Activated T-cell treated with anti-CD3 and anti-CD28 coated beads, Interleukin-2, amount 50 U/mL, for 4 hours (primary cell): ENCODE results near the gene TMEM79. TPM values are rescaled to one million over a fixed set of nuclear protein-coding genes. Genes with fewer than 3 reads are reported as not detected.

Experiments used
- ATAC-seq, 2 donors: fragments of 200-7000 bp; cut with Tn5 transposase; one replicate each; pipeline ENCODE4 v1.10.0; 2021
- DNase-seq: peaks from one replicate; pipeline ENCODE4 v3.0.0-alpha.2; 2020
- H3K27me3 Mint-ChIP-seq: one replicate; pipeline ENCODE4 v1.8.0; 2021; ENCODE audit warnings: low read depth, mixed read lengths
- H3K36me3 Mint-ChIP-seq: one replicate; pipeline ENCODE4 v1.8.0; 2022; ENCODE audit warnings: mixed read lengths; ENCODE audit not compliant: insufficient read depth
- H3K4me1 Mint-ChIP-seq: one replicate; pipeline ENCODE4 v1.8.0; 2021; ENCODE audit warnings: low read depth, mixed read lengths
- H3K4me3 Mint-ChIP-seq: one replicate; pipeline ENCODE4 v1.8.0; 2021; ENCODE audit warnings: mild to moderate bottlenecking, moderate library complexity, mixed read lengths
- H3K9me3 Mint-ChIP-seq: one replicate; pipeline ENCODE4 v1.8.0; 2021; ENCODE audit warnings: mixed read lengths
- total RNA-seq, 3 donors: library from RNA; stranded (reverse); gene quantifications; one replicate each; pipeline ENCODE4 v1.2.1, GENCODE V29; 2021

Gene TMEM79
- total RNA-seq, result 1 to 10 TPM; 6.3 to 6.9 (median 6.4) TPM

GRCh38 chr1:156284112-156284511 lies at the start of gene TMEM79:
TMEM79 (plus strand) TSS chr1:156284325; CDS start chr1:156285227, 902 bp downstream.
- Mint-ChIP-seq H3K4me3 (peak within 1 kb of the TSS; percentile 98), H3K27me3 (no peaks in the 10 kb centered on the region), H3K9me3 (no peaks in the 10 kb centered on the region), H3K36me3 (peaks cover 9% of the 10 kb centered on the region), H3K4me1 (peaks cover 34% of the 10 kb centered on the region)
- DNase-seq (no peak), ATAC-seq (no peak)

GRCh38 chr1:156236164-156236563 lies 48.0 kb upstream of the TMEM79 start:
- DNase-seq (no peak), ATAC-seq (no peak)
- no peaks in the 10 kb centered on the region for H3K27me3 Mint-ChIP-seq
- peaks cover 26% of the 10 kb centered on the region for H3K36me3 Mint-ChIP-seq
- no peaks in the 10 kb centered on the region for H3K4me1 Mint-ChIP-seq
- H3K9me3 Mint-ChIP-seq, result no peaks in the 10 kb centered on the region
- no peak overlapping the region for H3K4me3 Mint-ChIP-seq

- Mint-ChIP-seq H3K36me3 (peaks cover 26% of the 10 kb centered on the region), H3K4me1 (no peaks in the 10 kb centered on the region), H3K27me3 (no peaks in the 10 kb centered on the region), H3K9me3 (no peaks in the 10 kb centered on the region), H3K4me3 (no peak overlapping the region)
- ATAC-seq, result no peak
- no peak for DNase-seq
These were observed 45.9 kb upstream of the TMEM79 start for GRCh38 chr1:156238248-156238647.

GRCh38 chr1:156241311-156241811 lies 42.8 kb upstream of the TMEM79 start:
- DNase-seq (no peak), ATAC-seq (no peak)
- peaks cover 16% of the 10 kb centered on the region for H3K36me3 Mint-ChIP-seq
- no peaks in the 10 kb centered on the region for H3K9me3 Mint-ChIP-seq
- H3K4me3 Mint-ChIP-seq, result no peak overlapping the region
- H3K4me1 Mint-ChIP-seq, result peaks cover 15% of the 10 kb centered on the region
- no peaks in the 10 kb centered on the region for H3K27me3 Mint-ChIP-seq

- DNase-seq (no peak), ATAC-seq (no peak)
- H3K27me3 Mint-ChIP-seq, result no peaks in the 10 kb centered on the region
- H3K4me1 Mint-ChIP-seq, result peaks cover 15% of the 10 kb centered on the region
- peaks cover 13% of the 10 kb centered on the region for H3K36me3 Mint-ChIP-seq
- H3K4me3 Mint-ChIP-seq, result no peak within 1 kb of the TSS
- no peaks in the 10 kb centered on the region for H3K9me3 Mint-ChIP-seq
These were observed 42.2 kb upstream of the TMEM79 start, which contains the start of gene BGLAP for GRCh38 chr1:156241926-156242325. BGLAP (plus strand) TSS chr1:156242184; CDS start chr1:156242232, 48 bp downstream.

- Mint-ChIP-seq H3K36me3 (peaks cover 10% of the 10 kb centered on the region), H3K4me3 (no peak overlapping the region), H3K9me3 (no peaks in the 10 kb centered on the region), H3K27me3 (no peaks in the 10 kb centered on the region), H3K4me1 (peaks cover 15% of the 10 kb centered on the region)
- no peak for ATAC-seq
- DNase-seq, result no peak
These were observed 41.4 kb upstream of the TMEM79 start for GRCh38 chr1:156242738-156243137.

GRCh38 chr1:156244126-156244525 lies 40.0 kb upstream of the TMEM79 start:
- ATAC-seq (no peak), DNase-seq (no peak)
- H3K9me3 Mint-ChIP-seq, result no peaks in the 10 kb centered on the region
- H3K36me3 Mint-ChIP-seq, result peaks cover 4% of the 10 kb centered on the region
- H3K4me1 Mint-ChIP-seq, result peaks cover 15% of the 10 kb centered on the region
- no peaks in the 10 kb centered on the region for H3K27me3 Mint-ChIP-seq
- no peak overlapping the region for H3K4me3 Mint-ChIP-seq

- Mint-ChIP-seq H3K36me3 (peaks cover 3% of the 10 kb centered on the region), H3K4me3 (peak overlapping the region; percentile 26), H3K27me3 (no peaks in the 10 kb centered on the region), H3K9me3 (no peaks in the 10 kb centered on the region), H3K4me1 (peaks cover 15% of the 10 kb centered on the region)
- DNase-seq (no peak), ATAC-seq (no peak)
These were observed 39.4 kb upstream of the TMEM79 start for GRCh38 chr1:156244712-156245111.

GRCh38 chr1:156245451-156246232 lies 38.5 kb upstream of the TMEM79 start:
- ATAC-seq (peak; percentile 66 to 67), DNase-seq (no peak)
- Mint-ChIP-seq H3K36me3 (no peaks in the 10 kb centered on the region), H3K4me1 (peaks cover 15% of the 10 kb centered on the region), H3K9me3 (no peaks in the 10 kb centered on the region), H3K4me3 (peak overlapping the region; percentile 73), H3K27me3 (no peaks in the 10 kb centered on the region)

GRCh38 chr1:156246241-156246780 lies 37.8 kb upstream of the TMEM79 start:
- Mint-ChIP-seq H3K4me3 (peak overlapping the region; percentile 11), H3K36me3 (no peaks in the 10 kb centered on the region), H3K4me1 (peaks cover 15% of the 10 kb centered on the region), H3K27me3 (no peaks in the 10 kb centered on the region), H3K9me3 (no peaks in the 10 kb centered on the region)
- DNase-seq (no peak), ATAC-seq (no peak)

- Mint-ChIP-seq H3K27me3 (no peaks in the 10 kb centered on the region), H3K36me3 (peaks cover under 1% of the 10 kb centered on the region), H3K4me3 (no peak overlapping the region), H3K9me3 (no peaks in the 10 kb centered on the region), H3K4me1 (peaks cover 15% of the 10 kb centered on the region)
- ATAC-seq (no peak), DNase-seq (no peak)
These were observed 37.2 kb upstream of the TMEM79 start for GRCh38 chr1:156246781-156247459.

- Mint-ChIP-seq H3K27me3 (no peaks in the 10 kb centered on the region), H3K4me3 (no peak within 1 kb of the TSS), H3K4me1 (peaks cover 15% of the 10 kb centered on the region), H3K36me3 (peaks cover 4% of the 10 kb centered on the region), H3K9me3 (no peaks in the 10 kb centered on the region)
- ATAC-seq (no peak), DNase-seq (no peak)
These were observed 36.4 kb upstream of the TMEM79 start, which contains the start of gene PAQR6 for GRCh38 chr1:156247460-156248322. PAQR6 (minus strand) TSS chr1:156248056; CDS start chr1:156246731, 1,325 bp downstream.

- no peaks in the 10 kb centered on the region for H3K9me3 Mint-ChIP-seq
- peaks cover 10% of the 10 kb centered on the region for H3K36me3 Mint-ChIP-seq
- ATAC-seq (no peak), DNase-seq (no peak)
- no peaks in the 10 kb centered on the region for H3K27me3 Mint-ChIP-seq
- no peak overlapping the region for H3K4me3 Mint-ChIP-seq
- H3K4me1 Mint-ChIP-seq, result peaks cover 15% of the 10 kb centered on the region
These were observed 35.8 kb upstream of the TMEM79 start for GRCh38 chr1:156248323-156248683.

GRCh38 chr1:156249593-156249992 lies 34.5 kb upstream of the TMEM79 start:
- H3K4me3 Mint-ChIP-seq, result no peak overlapping the region
- H3K4me1 Mint-ChIP-seq, result peaks cover 12% of the 10 kb centered on the region
- no peaks in the 10 kb centered on the region for H3K9me3 Mint-ChIP-seq
- DNase-seq (no peak), ATAC-seq (no peak)
- H3K27me3 Mint-ChIP-seq, result no peaks in the 10 kb centered on the region
- H3K36me3 Mint-ChIP-seq, result peaks cover 18% of the 10 kb centered on the region
